Ishikawa (cell line): ENCODE data around the gene OR51B2.

Experiments used
- CEBPB ChIP-seq: IDR thresholded peaks from 2 replicates; pipeline ENCODE4 v1.6.1; 2012
- CREB1 ChIP-seq: IDR thresholded peaks from 2 replicates; pipeline ENCODE4 v1.6.1; 2012; ENCODE audit warnings: low read depth
- EGR1 ChIP-seq: IDR thresholded peaks from 2 replicates; pipeline ENCODE4 v1.6.1; 2012
- EP300 ChIP-seq: IDR thresholded peaks from 2 replicates; pipeline ENCODE4 v1.6.1; 2012; ENCODE audit warnings: borderline replicate concordance
- FOXM1 ChIP-seq: IDR thresholded peaks from 2 replicates; pipeline ENCODE4 v1.6.1; 2012; ENCODE audit warnings: low read depth, borderline replicate concordance
- MAX ChIP-seq: IDR thresholded peaks from 2 replicates; pipeline ENCODE4 v1.6.1; 2012
- NFIC ChIP-seq: IDR thresholded peaks from 2 replicates; pipeline ENCODE4 v1.6.1; 2012
- RAD21 ChIP-seq: IDR thresholded peaks from 2 replicates; pipeline ENCODE4 v1.6.1; 2012; ENCODE audit warnings: low read depth
- REST ChIP-seq: IDR thresholded peaks from 2 replicates; pipeline ENCODE4 v1.6.1; 2012; ENCODE audit warnings: low read depth, mild to moderate bottlenecking
- TAF1 ChIP-seq: IDR thresholded peaks from 2 replicates; pipeline ENCODE4 v1.6.1; 2012; ENCODE audit warnings: low read depth, mild to moderate bottlenecking
- TCF12 ChIP-seq: IDR thresholded peaks from 2 replicates; pipeline ENCODE4 v1.6.1; 2012; ENCODE audit warnings: low read depth
- TEAD4 ChIP-seq: IDR thresholded peaks from 2 replicates; pipeline ENCODE4 v1.6.1; 2012
- USF1 ChIP-seq: IDR thresholded peaks from 2 replicates; pipeline ENCODE4 v1.6.1; 2012
- YY1 ChIP-seq: IDR thresholded peaks from 2 replicates; pipeline ENCODE4 v1.6.1; 2012; ENCODE audit warnings: low read depth
- ZBTB7A ChIP-seq: IDR thresholded peaks from 2 replicates; pipeline ENCODE4 v1.6.1; 2012; ENCODE audit warnings: low read depth

OR51B2 gene

GRCh38 chr11:5281596-5281995, 42.5 kb downstream of the OR51B2 start:
- TF ChIP-seq USF1 (no peak), EP300 (no peak), TEAD4 (no peak), RAD21 (no peak), CREB1 (no peak), TAF1 (no peak), TCF12 (no peak), FOXM1 (no peak), NFIC (no peak), CEBPB (no peak), REST (no peak), ZBTB7A (no peak), EGR1 (no peak), MAX (no peak), YY1 (no peak)

GRCh38 chr11:5280582-5281102, 43.5 kb downstream of the OR51B2 start:
- TF ChIP-seq TCF12 (no peak), NFIC (no peak), ZBTB7A (no peak), CEBPB (no peak), YY1 (no peak), CREB1 (no peak), EGR1 (no peak), TAF1 (no peak), MAX (no peak), TEAD4 (no peak), EP300 (no peak), REST (no peak), FOXM1 (no peak), RAD21 (no peak), USF1 (no peak)

- TF ChIP-seq TEAD4 (no peak), CREB1 (no peak), FOXM1 (no peak), CEBPB (no peak), YY1 (no peak), EP300 (no peak), ZBTB7A (no peak), RAD21 (no peak), EGR1 (no peak), USF1 (no peak), TAF1 (no peak), TCF12 (no peak), REST (no peak), NFIC (no peak), MAX (no peak)
These were observed 44.5 kb downstream of the OR51B2 start for GRCh38 chr11:5279471-5280090.
